Measurements from ENCODE around the gene CHST13.
A peak's percentile ranks its signal among the peaks of the same experiment; 100 is the strongest.
"Not testable (repeated sequence)": the region's sequence is repeated elsewhere in the genome, so short reads cannot be mapped to it uniquely, and the experiment has no call there.

CHST13 gene

GRCh38 chr3:126554560-126555525, 30.9 kb downstream of the CHST13 start:
- DNase-seq (ENCODE audit: low spot score), result no peak

GRCh38 chr3:126555795-126556636, 32.1 kb downstream of the CHST13 start:
- no peak for DNase-seq (ENCODE audit: low spot score)

DNA sequence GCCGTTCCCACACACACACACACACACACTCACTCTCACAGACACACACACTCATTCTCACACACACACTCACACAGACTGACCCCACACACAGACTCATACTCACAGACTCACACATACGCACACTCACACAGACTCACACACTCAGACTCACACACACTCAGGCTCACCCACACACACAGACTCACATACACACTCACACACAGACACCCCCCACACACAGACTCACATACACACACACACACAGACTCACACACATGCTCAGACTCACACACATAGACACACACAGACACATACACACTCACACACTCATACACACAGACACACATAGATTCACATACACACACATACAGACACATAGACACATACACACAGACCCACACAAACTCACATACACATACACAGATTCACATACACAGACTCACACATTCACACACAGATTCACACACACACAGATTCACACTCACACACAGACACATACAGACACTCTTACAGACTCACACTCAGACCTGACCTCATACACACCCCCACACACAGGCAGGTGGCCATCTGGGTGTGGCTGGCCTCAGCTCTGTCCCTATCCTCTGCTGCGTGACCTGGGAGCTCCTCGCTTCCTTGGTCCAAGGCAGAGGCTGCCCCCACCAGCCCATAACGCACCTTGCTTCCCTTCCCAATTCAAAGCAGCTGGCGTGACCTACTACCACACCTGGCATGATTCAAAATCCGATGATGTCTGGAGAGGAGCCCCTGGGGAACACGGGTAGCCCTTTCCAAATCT, 32.9 kb downstream of the CHST13 start:
- no peak for DNase-seq (ENCODE audit: low spot score)

DNA sequence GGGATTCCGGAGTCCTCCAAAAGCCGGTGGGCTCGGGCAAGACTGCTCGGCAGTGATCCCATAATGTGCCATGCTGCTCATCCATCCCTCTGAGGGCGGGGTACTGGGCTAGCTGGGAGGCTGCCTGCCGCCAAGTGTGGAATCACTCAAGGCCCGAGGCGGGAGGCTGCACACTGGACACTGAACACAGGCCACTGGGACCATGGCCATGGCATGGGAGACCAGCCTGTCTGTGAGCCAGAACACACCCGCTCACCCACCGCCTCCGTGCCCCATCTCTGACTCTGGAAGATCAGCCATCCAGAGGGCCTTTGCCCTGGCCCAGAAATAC, 33.4 kb downstream of the CHST13 start:
- DNase-seq (ENCODE audit: low spot score), result no peak

- DNase-seq (ENCODE audit: low spot score), result no peak
Observed at GRCh38 chr3:126557761-126558160, 33.8 kb downstream of the CHST13 start.

DNA sequence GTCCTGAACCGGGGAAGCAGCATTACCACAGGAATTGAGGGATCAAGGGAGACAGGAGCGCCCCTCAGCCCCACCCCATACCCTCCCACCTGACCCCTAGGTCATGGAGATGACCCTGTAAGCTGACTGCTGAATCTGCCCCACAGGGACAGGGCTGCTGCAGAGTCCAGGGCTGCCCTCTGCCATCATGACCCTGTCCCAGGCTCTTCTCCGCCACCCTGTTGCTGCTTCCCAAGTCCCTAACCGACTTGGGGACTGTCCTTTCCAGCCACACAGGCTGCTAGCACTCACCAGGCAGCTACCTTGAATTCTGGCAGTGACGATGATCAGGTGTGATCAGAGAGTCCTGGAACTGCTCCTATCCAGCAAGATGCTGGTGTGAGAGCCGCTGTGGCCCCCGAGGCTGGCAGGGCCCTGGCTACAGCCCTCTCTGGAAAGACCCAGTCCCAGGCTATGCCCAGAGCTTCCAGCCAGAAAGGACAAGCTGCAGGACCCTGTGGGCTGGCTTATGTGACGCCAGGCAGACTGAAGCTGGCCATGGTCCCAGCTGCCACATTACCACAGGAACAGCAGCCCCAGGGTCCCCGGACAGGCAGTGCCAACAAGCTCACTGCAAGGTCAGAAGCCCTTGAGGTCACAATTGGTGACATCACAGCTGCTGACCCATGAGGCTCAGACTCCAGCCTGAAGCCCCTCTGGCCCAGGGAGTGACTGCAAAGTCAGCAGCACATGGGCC, 34.5 kb downstream of the CHST13 start, which contains the start of gene C3orf22:
TSS of gene C3orf22 (minus strand) at position 597 of the 736 bp plus-strand sequence. CDS start 5,542 bp downstream, outside the sequence.
- DNase-seq (ENCODE audit: low spot score), result no peak

DNA sequence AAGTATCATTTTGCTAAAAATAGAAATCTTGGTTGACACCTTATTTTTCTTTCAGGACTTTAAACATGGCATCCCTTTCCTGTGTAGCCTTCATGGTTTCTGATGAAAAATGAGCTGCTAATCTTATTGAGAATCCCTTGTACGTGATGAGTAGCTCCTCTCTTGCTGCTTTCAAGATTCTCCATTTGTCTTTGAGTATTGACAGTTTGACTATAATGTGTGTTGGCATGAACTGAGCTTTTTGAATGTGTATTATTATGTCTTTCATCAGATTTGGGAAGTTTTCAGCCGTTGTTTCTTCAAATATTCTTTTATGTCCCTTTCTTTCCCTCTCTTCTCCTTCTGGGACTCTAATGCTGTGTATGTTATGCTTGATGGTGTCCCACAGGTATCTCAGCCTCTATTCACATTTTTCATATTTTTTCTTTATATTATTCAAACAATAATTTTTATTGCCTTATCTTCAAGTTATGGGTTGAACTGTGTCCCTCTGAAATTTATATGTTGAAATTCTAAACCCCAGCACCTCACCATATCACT, 38.9 kb downstream of the CHST13 start:
- DNase-seq (ENCODE audit: low spot score), result no peak

GRCh38 chr3:126567696-126568438, 43.9 kb downstream of the CHST13 start:
- DNase-seq (ENCODE audit: low spot score), result peak; percentile 62

GRCh38 chr3:126568776-126569342, 44.9 kb downstream of the CHST13 start:
- DNase-seq (ENCODE audit: low spot score), result no peak

DNA sequence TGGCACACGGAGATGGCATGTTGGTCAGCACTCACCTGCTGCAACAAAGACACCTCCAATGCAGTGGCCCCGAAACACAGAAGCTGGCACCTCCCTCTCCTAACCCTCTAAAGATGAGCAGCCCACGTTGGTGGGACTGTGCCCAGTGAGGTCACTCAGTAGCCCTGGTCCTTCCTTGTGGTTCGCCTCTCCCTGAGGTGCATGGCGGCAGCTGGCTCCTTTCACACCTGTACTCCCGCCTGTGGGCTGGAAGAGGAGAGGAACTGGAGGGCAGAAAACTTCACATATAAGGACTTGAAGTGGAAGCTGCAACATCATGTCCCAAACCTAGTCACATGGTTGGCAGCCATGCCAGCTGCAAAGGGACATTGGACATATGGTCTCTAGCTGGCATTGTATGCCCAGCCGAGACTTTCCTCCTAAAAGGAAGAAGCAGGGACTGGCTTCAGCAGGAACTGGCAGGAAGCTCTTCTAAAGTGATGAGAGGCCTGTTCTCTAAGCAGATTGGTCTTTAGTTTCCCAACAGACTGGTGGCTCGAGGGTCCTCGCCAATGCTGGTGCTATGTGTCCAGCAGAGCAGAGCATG, 45.5 kb downstream of the CHST13 start:
- DNase-seq (ENCODE audit: low spot score), result no peak

DNA sequence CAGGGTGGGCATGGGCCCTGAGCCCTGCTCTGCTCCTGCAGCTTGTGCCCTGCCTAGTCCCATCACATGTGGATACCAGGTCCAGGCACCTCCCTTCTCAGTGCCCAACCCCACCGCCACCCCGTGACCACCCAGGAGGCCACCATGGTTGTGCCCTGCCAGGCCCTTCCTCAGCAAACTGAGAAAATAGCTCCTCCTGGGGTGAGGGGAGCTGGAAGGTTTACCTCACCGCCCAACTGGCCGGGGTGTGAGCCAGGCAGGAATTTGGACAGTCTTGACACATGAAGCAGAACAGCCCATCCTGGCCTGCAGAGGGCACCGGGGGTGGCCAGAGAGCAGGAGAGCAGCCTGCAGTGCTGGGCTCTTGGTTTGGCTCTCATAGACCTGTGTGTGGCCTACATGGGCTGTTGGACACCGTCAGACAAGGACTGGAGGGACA, 46.2 kb downstream of the CHST13 start:
- peak; percentile 57 for DNase-seq (ENCODE audit: low spot score)

- no peak for DNase-seq (ENCODE audit: low spot score)
Observed at GRCh38 chr3:126571078-126571477, 47.1 kb downstream of the CHST13 start.

- no peak for DNase-seq (ENCODE audit: low spot score)
Observed at GRCh38 chr3:126573492-126574117, 49.6 kb downstream of the CHST13 start.

GRCh38 chr3:126577261-126577660, 53.3 kb downstream of the CHST13 start:
- DNase-seq (ENCODE audit: low spot score), result no peak

- DNase-seq (ENCODE audit: low spot score), result no peak
Observed at GRCh38 chr3:126578702-126579101, 54.7 kb downstream of the CHST13 start.

DNA sequence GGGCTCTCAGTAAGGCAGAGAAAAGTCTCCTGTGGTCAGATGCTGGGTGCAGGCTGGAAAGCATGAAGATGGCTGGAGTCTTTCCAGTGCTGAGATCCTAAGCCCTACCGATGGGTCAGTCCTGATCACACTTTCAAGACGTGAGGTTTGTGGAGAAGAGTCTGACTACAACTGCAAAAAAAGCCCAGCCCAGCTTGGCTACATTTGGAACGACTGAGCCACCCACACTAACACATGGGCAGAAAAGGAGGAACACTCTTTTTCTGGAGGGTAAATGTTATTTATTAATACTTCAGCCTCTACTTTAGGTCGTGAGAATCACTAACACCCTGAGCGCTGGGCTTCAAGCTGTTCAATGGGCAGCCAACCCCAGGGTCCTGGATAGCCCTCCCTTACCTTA, 56.8 kb downstream of the CHST13 start:
- DNase-seq (ENCODE audit: low spot score), result no peak

GRCh38 chr3:126581569-126581968, 57.6 kb downstream of the CHST13 start:
- DNase-seq (ENCODE audit: low spot score), result no peak

DNA sequence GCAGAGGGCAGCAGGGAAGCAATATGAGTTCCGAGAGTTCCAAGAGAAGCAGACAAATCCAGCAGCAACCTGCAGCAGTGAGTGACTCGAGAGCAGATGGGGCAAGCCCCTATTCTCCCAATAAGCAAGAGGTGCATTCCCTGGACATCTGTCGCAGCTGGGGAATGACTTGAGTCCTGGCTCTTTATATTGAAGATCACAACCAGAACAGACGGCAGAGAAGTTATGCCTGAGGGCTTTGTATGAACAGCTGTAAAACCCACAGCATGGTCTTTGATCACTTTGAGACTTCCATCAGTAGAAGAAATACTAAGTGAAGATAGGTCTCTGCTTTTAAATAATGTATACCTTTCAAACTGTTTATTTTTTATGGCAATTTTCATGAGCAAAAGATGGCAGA, 58.4 kb downstream of the CHST13 start:
- no peak for DNase-seq (ENCODE audit: low spot score)

DNA sequence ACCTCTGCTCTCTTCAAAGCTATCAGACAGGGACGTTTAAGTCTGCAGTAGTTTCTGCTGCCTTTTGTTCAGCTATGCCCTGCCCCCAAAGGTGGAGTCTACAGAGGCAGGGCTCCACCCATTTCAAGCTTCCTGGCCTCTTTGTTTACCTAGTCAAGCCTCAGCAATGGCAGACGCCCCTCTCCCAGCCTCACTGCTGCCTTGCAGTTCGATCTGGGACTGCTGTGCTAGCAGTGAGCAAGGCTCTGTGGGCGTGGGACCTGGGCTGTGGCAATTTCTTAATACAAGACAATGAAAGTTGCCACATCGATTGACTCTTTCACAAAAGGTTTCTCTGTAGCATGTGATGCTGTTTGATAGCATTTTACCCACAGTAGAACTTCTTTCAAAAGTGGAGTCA, 67.6 kb downstream of the CHST13 start:
- DNase-seq (ENCODE audit: low spot score), result not testable (repeated sequence)
